KMS-11 (cell line): ENCODE measurements around the gene MPPED2.

Experiments
- H2AFZ ChIP-seq: fragments of 200-600 bp; sonication (generic); 2 replicates; pipeline ENCODE4 v1.6.1; 2016; ENCODE audit warnings: antibody characterized with exemption, mixed run types, low read depth
- H3K27ac ChIP-seq: fragments of 200-600 bp; sonication (generic); 2 replicates; pipeline ENCODE4 v1.6.1; 2016; ENCODE audit warnings: mild to moderate bottlenecking, mixed run types
- H3K27me3 ChIP-seq: fragments of 200-600 bp; sonication (generic); 2 replicates; pipeline ENCODE4 v1.6.1; 2017; ENCODE audit warnings: mild to moderate bottlenecking, low read depth, mixed run types, moderate library complexity; ENCODE audit not compliant: insufficient read depth
- H3K36me3 ChIP-seq: fragments of 200-600 bp; sonication (generic); 2 replicates; pipeline ENCODE4 v1.6.1; 2017; ENCODE audit warnings: mild to moderate bottlenecking, mixed run types; ENCODE audit not compliant: insufficient read depth
- H3K4me1 ChIP-seq: fragments of 200-600 bp; sonication (generic); 2 replicates; pipeline ENCODE4 v1.6.1; 2016; ENCODE audit warnings: mild to moderate bottlenecking, low read depth, mixed run types; ENCODE audit not compliant: poor library complexity, severe bottlenecking
- H3K4me2 ChIP-seq: fragments of 200-600 bp; sonication (generic); 2 replicates; pipeline ENCODE4 v1.7.0; 2016; ENCODE audit warnings: mild to moderate bottlenecking, mixed run types
- H3K4me3 ChIP-seq: fragments of 200-600 bp; sonication (generic); IDR thresholded peaks from 2 replicates; pipeline ENCODE4 v1.6.1; 2017; ENCODE audit warnings: low read depth, low read length, mixed read lengths; ENCODE audit not compliant: insufficient read depth
- H3K79me2 ChIP-seq: fragments of 200-600 bp; sonication (generic); 2 replicates; pipeline ENCODE4 v1.6.1; 2016; ENCODE audit warnings: low read depth, mixed run types; ENCODE audit not compliant: insufficient read depth
- H3K9ac ChIP-seq: fragments of 200-600 bp; sonication (generic); 2 replicates; pipeline ENCODE4 v1.6.1; 2016; ENCODE audit warnings: mild to moderate bottlenecking, mixed run types
- H4K20me1 ChIP-seq: fragments of 200-600 bp; sonication (generic); 2 replicates; pipeline ENCODE4 v1.6.1; 2016; ENCODE audit warnings: mild to moderate bottlenecking, mixed run types; ENCODE audit not compliant: insufficient read depth
- TF ChIP-seq, protein P1 (sequence below): fragments of 200-600 bp; sonication (generic); conservative IDR thresholded peaks from 2 replicates; pipeline ENCODE4 v1.6.1; 2017; ENCODE audit warnings: low read depth, mild to moderate bottlenecking, antibody characterized with exemption, low read length, moderate library complexity, mixed read lengths

MPPED2 gene

DNA sequence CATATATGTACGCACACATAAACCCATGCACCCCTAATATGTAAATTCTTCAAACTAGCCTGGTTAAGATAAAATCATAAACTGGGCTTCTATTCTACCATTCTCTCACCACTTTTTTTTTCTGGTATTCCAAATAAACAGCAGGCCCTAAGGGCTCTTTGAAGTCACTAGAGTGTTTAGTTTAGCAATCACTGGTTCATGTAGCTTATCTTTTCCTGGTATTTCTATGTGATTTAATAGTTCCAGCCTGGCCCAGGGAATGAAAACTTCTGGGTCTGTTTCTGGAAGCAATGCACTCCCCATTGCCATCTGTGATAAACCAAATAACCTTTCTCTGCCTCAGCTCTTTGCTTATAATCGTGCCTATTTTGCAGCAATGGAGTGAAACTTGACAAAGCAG, 10.7 kb upstream of the MPPED2 start:
- Histone ChIP-seq H3K9ac (no peak overlapping the region), H3K36me3 (no peaks in the 10 kb centered on the region), H3K4me3 (no peak overlapping the region), H4K20me1 (no peaks in the 10 kb centered on the region), H3K27ac (no peak overlapping the region), H2AFZ (no peak overlapping the region), H3K4me2 (no peak overlapping the region), H3K27me3 (no peaks in the 10 kb centered on the region), H3K4me1 (no peaks in the 10 kb centered on the region), H3K79me2 (no peaks in the 10 kb centered on the region)
- TF ChIP-seq, protein P1, sequence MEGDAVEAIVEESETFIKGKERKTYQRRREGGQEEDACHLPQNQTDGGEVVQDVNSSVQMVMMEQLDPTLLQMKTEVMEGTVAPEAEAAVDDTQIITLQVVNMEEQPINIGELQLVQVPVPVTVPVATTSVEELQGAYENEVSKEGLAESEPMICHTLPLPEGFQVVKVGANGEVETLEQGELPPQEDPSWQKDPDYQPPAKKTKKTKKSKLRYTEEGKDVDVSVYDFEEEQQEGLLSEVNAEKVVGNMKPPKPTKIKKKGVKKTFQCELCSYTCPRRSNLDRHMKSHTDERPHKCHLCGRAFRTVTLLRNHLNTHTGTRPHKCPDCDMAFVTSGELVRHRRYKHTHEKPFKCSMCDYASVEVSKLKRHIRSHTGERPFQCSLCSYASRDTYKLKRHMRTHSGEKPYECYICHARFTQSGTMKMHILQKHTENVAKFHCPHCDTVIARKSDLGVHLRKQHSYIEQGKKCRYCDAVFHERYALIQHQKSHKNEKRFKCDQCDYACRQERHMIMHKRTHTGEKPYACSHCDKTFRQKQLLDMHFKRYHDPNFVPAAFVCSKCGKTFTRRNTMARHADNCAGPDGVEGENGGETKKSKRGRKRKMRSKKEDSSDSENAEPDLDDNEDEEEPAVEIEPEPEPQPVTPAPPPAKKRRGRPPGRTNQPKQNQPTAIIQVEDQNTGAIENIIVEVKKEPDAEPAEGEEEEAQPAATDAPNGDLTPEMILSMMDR, result no peak

DNA sequence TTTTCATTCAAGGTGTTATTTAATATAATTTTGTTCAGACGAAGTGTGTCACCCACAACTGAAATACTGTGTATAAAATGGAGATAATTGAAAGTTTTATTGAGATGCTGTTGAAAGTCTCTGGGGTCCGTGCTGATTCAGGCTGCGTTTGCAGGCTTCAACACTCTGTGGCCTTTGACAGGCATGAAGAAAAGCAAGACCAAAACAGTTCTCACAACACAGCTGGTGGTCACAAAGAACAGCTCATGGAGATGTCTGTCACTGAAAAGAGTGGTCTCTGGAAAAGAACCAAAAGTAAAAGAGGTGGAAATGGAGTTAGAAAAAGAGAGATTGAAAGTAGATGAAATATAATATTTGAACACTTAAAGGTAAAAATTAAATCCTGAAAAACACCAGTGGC, 9.8 kb upstream of the MPPED2 start:
- H3K79me2 ChIP-seq, result no peaks in the 10 kb centered on the region
- no peaks in the 10 kb centered on the region for H3K36me3 ChIP-seq
- H4K20me1 ChIP-seq, result no peaks in the 10 kb centered on the region
- H3K27ac ChIP-seq, result no peak overlapping the region
- H2AFZ ChIP-seq, result no peak overlapping the region
- H3K4me2 ChIP-seq, result no peak overlapping the region
- no peaks in the 10 kb centered on the region for H3K4me1 ChIP-seq
- H3K4me3 ChIP-seq, result no peak overlapping the region
- TF ChIP-seq, protein P1, result no peak
- no peak overlapping the region for H3K9ac ChIP-seq
- no peaks in the 10 kb centered on the region for H3K27me3 ChIP-seq

DNA sequence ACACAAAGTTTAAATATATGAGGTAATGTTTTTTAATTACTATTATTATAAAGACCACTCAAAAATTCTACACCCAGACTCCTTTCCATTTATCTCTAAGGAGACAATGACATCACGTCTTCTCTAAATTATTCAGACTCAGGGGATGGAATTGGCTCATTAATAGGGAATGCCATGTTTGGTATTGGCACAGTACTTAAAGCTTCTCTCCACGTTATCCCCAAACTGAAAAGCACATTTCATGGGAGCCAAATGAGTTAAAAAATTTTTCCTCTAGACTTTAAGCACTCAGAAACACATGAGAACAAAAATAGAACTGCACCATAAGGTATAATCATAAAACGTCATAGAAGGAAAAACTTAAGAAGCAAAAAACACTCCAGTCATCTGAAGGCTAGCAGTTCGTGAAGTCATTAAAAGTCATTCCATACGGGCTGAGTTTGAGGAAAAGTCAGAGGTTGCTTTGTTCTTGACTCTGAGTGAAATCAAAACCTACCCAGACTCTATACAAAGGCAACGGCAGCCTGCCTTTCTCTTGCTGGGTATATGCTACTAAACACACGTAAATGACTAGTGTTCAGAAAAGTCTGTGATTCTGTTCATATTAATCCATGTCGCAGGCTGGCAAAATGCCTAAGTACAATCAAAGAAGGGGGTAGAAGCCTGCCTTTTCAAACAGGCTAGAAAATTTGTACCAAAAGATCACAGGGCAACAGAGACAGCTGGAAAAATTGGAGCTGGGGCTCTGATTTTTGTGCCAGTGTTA, 8.7 kb upstream of the MPPED2 start:
- no peaks in the 10 kb centered on the region for H4K20me1 ChIP-seq
- TF ChIP-seq, protein P1, result no peak
- no peaks in the 10 kb centered on the region for H3K27me3 ChIP-seq
- no peak overlapping the region for H3K9ac ChIP-seq
- H3K4me3 ChIP-seq, result no peak overlapping the region
- H3K4me1 ChIP-seq, result no peaks in the 10 kb centered on the region
- no peak overlapping the region for H2AFZ ChIP-seq
- no peaks in the 10 kb centered on the region for H3K36me3 ChIP-seq
- no peaks in the 10 kb centered on the region for H3K79me2 ChIP-seq
- H3K4me2 ChIP-seq, result no peak overlapping the region
- no peak overlapping the region for H3K27ac ChIP-seq

DNA sequence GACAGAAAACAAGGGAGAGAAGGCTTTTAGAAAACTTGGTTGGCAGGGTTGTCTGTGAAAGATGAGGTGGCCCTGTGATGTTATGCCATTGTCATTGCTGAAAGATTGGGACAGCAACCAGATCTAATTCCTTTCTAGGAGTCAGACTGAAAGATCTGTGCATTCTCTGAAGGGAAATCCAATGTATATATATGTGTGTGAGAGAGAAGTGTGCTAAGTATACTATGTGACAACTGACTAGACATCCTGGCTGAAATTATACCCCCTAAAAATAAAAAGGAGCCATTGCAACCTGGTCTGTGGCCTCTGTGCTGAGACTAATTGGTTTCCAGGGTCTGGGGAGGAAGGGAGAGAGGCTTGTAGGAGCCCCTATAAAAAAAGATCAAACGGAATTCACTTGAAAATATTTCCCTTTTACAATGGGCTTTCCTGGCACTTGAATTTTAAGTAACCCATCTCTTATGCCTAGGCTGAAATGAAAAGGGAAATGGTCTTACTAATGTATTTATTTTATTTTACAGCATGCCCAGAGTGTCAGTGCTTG, 1.2 kb upstream of the MPPED2 start:
- Histone ChIP-seq H3K79me2 (no peaks in the 10 kb centered on the region), H3K4me2 (peak overlapping the region; percentile 51; the same call in 1 of the 2 replicates), H3K4me1 (peaks cover 6% of the 10 kb centered on the region), H4K20me1 (no peaks in the 10 kb centered on the region), H3K36me3 (no peaks in the 10 kb centered on the region), H3K27me3 (no peaks in the 10 kb centered on the region), H2AFZ (peak overlapping the region; percentile 98), H3K4me3 (no peak overlapping the region), H3K27ac (no peak overlapping the region), H3K9ac (peak overlapping the region; percentile 78; the same call in 1 of the 2 replicates)
- TF ChIP-seq, protein P1, result no peak
